HL-60 (cell line): Measurements from ENCODE around the gene RCOR2.
A peak's percentile ranks its signal among the peaks of the same experiment; 100 is the strongest.

ENCODE experiments used
- DNase-seq, 2 experiments: peaks; one replicate each; pipeline ENCODE4 v3.0.0-alpha.2; 2010 to 2020; ENCODE audit warnings: low read depth in 1 of 2, low spot score in 1 of 2
- H3K27ac ChIP-seq: fragments of 250-450 bp; sonication (Bioruptor Pico); replicated peaks from 2 replicates; pipeline ENCODE4 v1.5.1; 2020; ENCODE audit warnings: mild to moderate bottlenecking, moderate library complexity
- H3K27me3 ChIP-seq: fragments of 250-450 bp; sonication (Bioruptor Pico); 2 replicates; pipeline ENCODE4 v1.5.1; 2021; ENCODE audit warnings: mild to moderate bottlenecking, moderate library complexity; ENCODE audit not compliant: insufficient read depth, poor library complexity, severe bottlenecking
- H3K4me3 ChIP-seq: replicated peaks from 2 replicates; pipeline ENCODE4 v1.5.1; 2011; ENCODE audit warnings: mild to moderate bottlenecking, control low read depth, low read length; ENCODE audit not compliant: insufficient read depth
- CTCF ChIP-seq: IDR thresholded peaks from one replicate; pipeline ENCODE4 v1.5.1; 2011; ENCODE audit warnings: low read length, control low read depth, inconsistent platforms; ENCODE audit not compliant: insufficient read depth
- GABPA ChIP-seq: IDR thresholded peaks from 2 replicates; pipeline ENCODE4 v1.6.1; 2012; ENCODE audit warnings: low read depth
- POLR2AphosphoS5 ChIP-seq: IDR thresholded peaks from 2 replicates; pipeline ENCODE4 v1.6.1; 2012; ENCODE audit warnings: low read depth
- REST ChIP-seq: IDR thresholded peaks from 2 replicates; pipeline ENCODE4 v1.6.1; 2012; ENCODE audit warnings: low read depth; ENCODE audit not compliant: insufficient replicate concordance
- SPI1 ChIP-seq: IDR thresholded peaks from 2 replicates; pipeline ENCODE4 v1.6.1; 2012; ENCODE audit warnings: low read depth, mild to moderate bottlenecking, borderline replicate concordance

Gene RCOR2

GRCh38 chr11:63915961-63916836 lies 765 bp downstream of the RCOR2 start:
- Histone ChIP-seq H3K27ac (no peak overlapping the region), H3K4me3 (peak overlapping the region; percentile 42), H3K27me3 (peaks cover 21% of the 10 kb centered on the region)
- peak in 1 of 2 experiments; percentile 32 for DNase-seq
- TF ChIP-seq REST (no peak), CTCF (peak; percentile 35)

GRCh38 chr11:63914896-63915691 lies 1.9 kb downstream of the RCOR2 start:
- no peak overlapping the region for H3K4me3 ChIP-seq
- no peak overlapping the region for H3K27ac ChIP-seq
- DNase-seq, result no peak
- peaks cover 21% of the 10 kb centered on the region for H3K27me3 ChIP-seq
- TF ChIP-seq REST (no peak), SPI1 (no peak), GABPA (no peak), CTCF (no peak), POLR2AphosphoS5 (no peak)

GRCh38 chr11:63913866-63914830 lies 2.8 kb downstream of the RCOR2 start:
- H3K4me3 ChIP-seq, result no peak overlapping the region

More at GRCh38 chr11:63913866-63914830, 2.8 kb downstream of the RCOR2 start:
- DNase-seq, result no peak
- TF ChIP-seq REST, result no peak
- TF ChIP-seq POLR2AphosphoS5, result no peak
- TF ChIP-seq SPI1, result no peak
- no peak for TF ChIP-seq CTCF
- no peak for TF ChIP-seq GABPA
- H3K27ac ChIP-seq, result no peak overlapping the region
- peaks cover 18% of the 10 kb centered on the region for H3K27me3 ChIP-seq
